ENCODE data around the gene MS4A10.
"Not testable (repeated sequence)": the region's sequence is repeated elsewhere in the genome, so short reads cannot be mapped to it uniquely, and the experiment has no call there.

MS4A10 gene

GRCh38 chr11:60788401-60789125 lies 3.4 kb downstream of the MS4A10 start:
- DNase-seq = no peak

- no peak for DNase-seq
Observed at GRCh38 chr11:60790726-60791125, 5.6 kb downstream of the MS4A10 start.

- DNase-seq = no peak
Observed at GRCh38 chr11:60791153-60791933, 6.2 kb downstream of the MS4A10 start.

- no peak for DNase-seq
Observed at GRCh38 chr11:60792521-60792920, 7.4 kb downstream of the MS4A10 start.

- DNase-seq = no peak
Observed at GRCh38 chr11:60795291-60795690, 10.2 kb downstream of the MS4A10 start.

- no peak for DNase-seq
Observed at GRCh38 chr11:60797846-60798630, 12.9 kb downstream of the MS4A10 start.

GRCh38 chr11:60798631-60799030 lies 13.5 kb downstream of the MS4A10 start:
- no peak for DNase-seq

GRCh38 chr11:60801194-60801593 lies 16.1 kb downstream of the MS4A10 start:
- no peak for DNase-seq

GRCh38 chr11:60803273-60803936 lies 18.3 kb downstream of the MS4A10 start:
- no peak for DNase-seq

- no peak for DNase-seq
Observed at GRCh38 chr11:60809249-60809648, 24.1 kb downstream of the MS4A10 start.

GRCh38 chr11:60809691-60810090 lies 24.6 kb downstream of the MS4A10 start:
- no peak for DNase-seq

GRCh38 chr11:60810151-60810550 lies 25.0 kb downstream of the MS4A10 start:
- DNase-seq = no peak

- no peak for DNase-seq
Observed at GRCh38 chr11:60810569-60810968, 25.4 kb downstream of the MS4A10 start.

- DNase-seq = no peak
Observed at GRCh38 chr11:60813324-60813723, 28.2 kb downstream of the MS4A10 start.

- no peak for DNase-seq
Observed at GRCh38 chr11:60814112-60814511, 29.0 kb downstream of the MS4A10 start.

- DNase-seq = no peak
Observed at GRCh38 chr11:60816590-60817157, 31.5 kb downstream of the MS4A10 start.

GRCh38 chr11:60818057-60818456 lies 32.9 kb downstream of the MS4A10 start:
- DNase-seq = no peak

- DNase-seq = no peak
Observed at GRCh38 chr11:60821827-60822599, 36.9 kb downstream of the MS4A10 start.

GRCh38 chr11:60823745-60824306 lies 38.7 kb downstream of the MS4A10 start:
- not testable (repeated sequence) for DNase-seq

GRCh38 chr11:60825118-60825517 lies 40.0 kb downstream of the MS4A10 start:
- DNase-seq = no peak

- DNase-seq = no peak
Observed at GRCh38 chr11:60825790-60826189, 40.7 kb downstream of the MS4A10 start.
